DND-41 (cell line): ENCODE results near the gene FANK1.

ENCODE experiments used
- ATAC-seq: fragments of 200-7000 bp; cut with Tn5 transposase; 3 replicates; pipeline ENCODE4 v1.9.1; 2021; ENCODE audit warnings: low read depth; ENCODE audit not compliant: insufficient read depth
- DNase-seq: peaks from one replicate; pipeline ENCODE4 v3.0.0-alpha.2; 2020
- H2AFZ ChIP-seq: 2 replicates; pipeline ENCODE4 v1.6.0; 2012; ENCODE audit warnings: low read depth, low read length
- H3K27ac ChIP-seq: 2 replicates; pipeline ENCODE4 v1.5.1; 2012; ENCODE audit warnings: low read length, inconsistent platforms
- H3K27me3 ChIP-seq: fragments of 200-600 bp; sonication (generic); 2 replicates; pipeline ENCODE4 v1.6.0; 2012; ENCODE audit warnings: low read length, mild to moderate bottlenecking, inconsistent platforms; ENCODE audit not compliant: insufficient read depth, poor library complexity
- H3K36me3 ChIP-seq: 2 replicates; pipeline ENCODE4 v1.5.1; 2012; ENCODE audit warnings: low read length, inconsistent platforms; ENCODE audit not compliant: insufficient read depth
- H3K4me1 ChIP-seq: 2 replicates; pipeline ENCODE4 v1.5.1; 2012; ENCODE audit warnings: mild to moderate bottlenecking, low read length; ENCODE audit not compliant: insufficient read depth
- H3K4me2 ChIP-seq: 2 replicates; pipeline ENCODE4 v1.6.0; 2012; ENCODE audit warnings: mild to moderate bottlenecking, moderate library complexity, low read length, inconsistent platforms; ENCODE audit not compliant: insufficient read depth
- H3K4me3 ChIP-seq, 2 experiments: fragments of 200-600 bp in 1 of 2; shearing (Covaris generic) in 1 of 2; 2 replicates each; pipeline ENCODE4 v1.5.1; 2012 to 2016; ENCODE audit warnings: inconsistent platforms in 2 of 2, low read length in 2 of 2, mild to moderate bottlenecking in 2 of 2, low read depth in 1 of 2, moderate library complexity in 1 of 2
- H3K79me2 ChIP-seq: 2 replicates; pipeline ENCODE4 v1.6.0; 2012; ENCODE audit warnings: low read length, inconsistent platforms; ENCODE audit not compliant: insufficient read depth
- H3K9ac ChIP-seq: 2 replicates; pipeline ENCODE4 v1.6.0; 2012; ENCODE audit warnings: low read depth, mild to moderate bottlenecking, inconsistent platforms, low read length, moderate library complexity
- H3K9me3 ChIP-seq: 2 replicates; pipeline ENCODE4 v1.5.1; 2012; ENCODE audit warnings: low read length, moderate library complexity, mild to moderate bottlenecking, inconsistent platforms; ENCODE audit not compliant: insufficient read depth, severe bottlenecking
- H4K20me1 ChIP-seq: 2 replicates; pipeline ENCODE4 v1.6.0; 2012; ENCODE audit warnings: low read length; ENCODE audit not compliant: insufficient read depth
- EZH2 ChIP-seq: IDR thresholded peaks from 3 replicates; pipeline ENCODE4 v1.6.1; 2012; ENCODE audit warnings: borderline replicate concordance, low read depth, mild to moderate bottlenecking, moderate library complexity, low read length, inconsistent platforms; ENCODE audit not compliant: severe bottlenecking
- TF ChIP-seq, protein P1 (sequence below): IDR thresholded peaks from 2 replicates; pipeline ENCODE4 v1.5.1; 2012; ENCODE audit warnings: borderline replicate concordance, low read length, moderate library complexity, mild to moderate bottlenecking; ENCODE audit not compliant: poor library complexity, severe bottlenecking; ENCODE audit errors: extremely low read depth

The FANK1 gene

DNA sequence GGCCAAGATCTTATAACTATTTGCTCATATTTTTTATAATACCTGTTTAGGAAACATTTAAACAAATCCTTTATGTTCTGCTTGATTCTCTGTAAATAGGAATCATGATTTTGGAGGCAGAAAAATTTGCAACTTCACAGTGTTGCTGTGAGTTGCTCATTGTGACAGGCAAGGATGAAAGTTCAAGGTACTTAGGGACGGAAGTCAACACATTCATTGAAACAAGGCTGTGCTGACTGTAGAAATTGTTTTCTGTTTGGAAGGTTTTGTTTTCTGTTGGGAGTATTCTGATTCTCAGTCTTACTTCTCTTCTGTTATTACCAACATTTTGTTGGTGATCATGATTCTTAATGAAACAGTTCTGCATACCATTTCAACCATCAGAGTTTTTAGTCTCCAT lies 54.9 kb downstream of the FANK1 start:
- H3K27me3 ChIP-seq: no peaks in the 10 kb centered on the region
- no peaks in the 10 kb centered on the region for H3K79me2 ChIP-seq
- no peaks in the 10 kb centered on the region for H3K36me3 ChIP-seq
- no peak overlapping the region for H2AFZ ChIP-seq
- peaks cover 20% of the 10 kb centered on the region for H3K9me3 ChIP-seq
- H3K9ac ChIP-seq: no peak overlapping the region
- TF ChIP-seq, protein P1, sequence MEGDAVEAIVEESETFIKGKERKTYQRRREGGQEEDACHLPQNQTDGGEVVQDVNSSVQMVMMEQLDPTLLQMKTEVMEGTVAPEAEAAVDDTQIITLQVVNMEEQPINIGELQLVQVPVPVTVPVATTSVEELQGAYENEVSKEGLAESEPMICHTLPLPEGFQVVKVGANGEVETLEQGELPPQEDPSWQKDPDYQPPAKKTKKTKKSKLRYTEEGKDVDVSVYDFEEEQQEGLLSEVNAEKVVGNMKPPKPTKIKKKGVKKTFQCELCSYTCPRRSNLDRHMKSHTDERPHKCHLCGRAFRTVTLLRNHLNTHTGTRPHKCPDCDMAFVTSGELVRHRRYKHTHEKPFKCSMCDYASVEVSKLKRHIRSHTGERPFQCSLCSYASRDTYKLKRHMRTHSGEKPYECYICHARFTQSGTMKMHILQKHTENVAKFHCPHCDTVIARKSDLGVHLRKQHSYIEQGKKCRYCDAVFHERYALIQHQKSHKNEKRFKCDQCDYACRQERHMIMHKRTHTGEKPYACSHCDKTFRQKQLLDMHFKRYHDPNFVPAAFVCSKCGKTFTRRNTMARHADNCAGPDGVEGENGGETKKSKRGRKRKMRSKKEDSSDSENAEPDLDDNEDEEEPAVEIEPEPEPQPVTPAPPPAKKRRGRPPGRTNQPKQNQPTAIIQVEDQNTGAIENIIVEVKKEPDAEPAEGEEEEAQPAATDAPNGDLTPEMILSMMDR: no peak
- no peak for TF ChIP-seq EZH2
- no peaks in the 10 kb centered on the region for H4K20me1 ChIP-seq
- H3K4me2 ChIP-seq: no peak overlapping the region
- DNase-seq (no peak), ATAC-seq (no peak)
- H3K4me3 ChIP-seq: no peak overlapping the region
- no peaks in the 10 kb centered on the region for H3K4me1 ChIP-seq
- H3K27ac ChIP-seq: no peak overlapping the region

DNA sequence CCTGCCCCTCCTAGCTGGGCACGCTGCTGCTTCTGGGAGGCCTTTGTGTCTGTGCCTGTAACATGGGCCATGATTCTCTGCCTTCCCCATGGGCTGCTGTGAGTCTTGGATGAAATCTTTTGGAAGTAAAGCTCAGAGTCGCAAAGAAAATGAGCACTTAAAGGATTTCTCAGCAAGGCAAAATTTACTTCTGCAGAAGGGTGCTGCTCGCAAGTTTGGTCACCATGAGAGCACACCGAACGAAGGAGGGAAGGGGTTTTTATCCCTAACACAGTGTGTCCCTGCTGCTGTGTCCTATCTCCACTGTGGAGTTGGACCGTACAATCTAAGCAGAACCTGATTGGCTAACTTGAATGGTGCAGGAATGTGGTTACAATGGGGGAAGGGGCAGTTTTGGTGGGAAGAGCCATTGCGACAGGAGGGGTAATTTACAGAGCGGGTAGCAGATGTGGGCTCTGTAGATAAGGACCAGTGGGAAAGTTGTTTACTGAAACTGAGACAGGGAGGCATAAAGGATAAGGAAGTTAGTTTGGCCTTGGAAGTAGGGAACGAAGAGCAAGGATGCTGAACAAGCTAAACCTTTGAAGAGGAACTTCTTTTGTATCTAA lies 57.5 kb downstream of the FANK1 start:
- no peaks in the 10 kb centered on the region for H3K79me2 ChIP-seq
- no peak overlapping the region for H3K4me2 ChIP-seq
- DNase-seq (no peak), ATAC-seq (no peak)
- H3K4me1 ChIP-seq: no peaks in the 10 kb centered on the region
- H3K27ac ChIP-seq: no peak overlapping the region
- H4K20me1 ChIP-seq: no peaks in the 10 kb centered on the region
- TF ChIP-seq, protein P1: no peak
- TF ChIP-seq EZH2: no peak
- H2AFZ ChIP-seq: no peak overlapping the region
- no peak overlapping the region; a peak in 1 of 4 replicates for H3K4me3 ChIP-seq
- H3K9me3 ChIP-seq: peaks cover 20% of the 10 kb centered on the region
- H3K27me3 ChIP-seq: no peaks in the 10 kb centered on the region
- H3K9ac ChIP-seq: no peak overlapping the region
- H3K36me3 ChIP-seq: no peaks in the 10 kb centered on the region

DNA sequence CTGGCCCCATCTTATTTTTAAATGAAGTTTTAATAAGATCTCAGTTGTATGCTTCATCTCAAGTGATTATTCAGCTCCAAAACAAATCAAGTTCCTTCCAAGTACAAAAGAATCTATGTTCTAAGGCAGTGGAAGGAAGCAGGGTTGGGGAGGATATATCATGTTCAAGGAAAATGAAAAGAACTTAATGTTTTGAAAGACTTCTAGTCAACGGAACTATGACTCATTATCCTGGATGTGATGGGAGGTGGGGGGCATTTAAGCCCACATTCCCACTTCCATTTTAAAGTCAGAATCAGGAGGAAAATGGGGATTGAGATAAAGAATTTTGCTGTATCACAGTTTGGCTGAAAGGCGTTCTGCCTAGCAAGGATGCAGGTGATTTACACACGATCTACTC lies 59.4 kb downstream of the FANK1 start:
- no peak for DNase-seq
- TF ChIP-seq, protein P1: no peak
- TF ChIP-seq EZH2: no peak
- H3K4me3 ChIP-seq: no peak overlapping the region
- H3K79me2 ChIP-seq: no peaks in the 10 kb centered on the region
- H3K9me3 ChIP-seq: peaks cover 20% of the 10 kb centered on the region
- H3K27me3 ChIP-seq: no peaks in the 10 kb centered on the region
- H3K27ac ChIP-seq: no peak overlapping the region
- H3K36me3 ChIP-seq: no peaks in the 10 kb centered on the region
- ATAC-seq: no peak
- no peak overlapping the region for H3K4me2 ChIP-seq
- H3K9ac ChIP-seq: no peak overlapping the region
- no peaks in the 10 kb centered on the region for H4K20me1 ChIP-seq
- no peak overlapping the region for H2AFZ ChIP-seq
- no peaks in the 10 kb centered on the region for H3K4me1 ChIP-seq
